HUDEP-2 (cell line): ENCODE results near the gene TNFAIP6.
"Not testable (repeated sequence)": the region's sequence is repeated elsewhere in the genome, so short reads cannot be mapped to it uniquely, and the experiment has no call there.

Source experiments
- DNase-seq, 76 experiments: peaks; one replicate each; lab custom pipeline; 2025; ENCODE audit not compliant: unreplicated experiment in 76 of 76; lab: John Stamatoyannopoulos, UW

The TNFAIP6 gene, protein sequence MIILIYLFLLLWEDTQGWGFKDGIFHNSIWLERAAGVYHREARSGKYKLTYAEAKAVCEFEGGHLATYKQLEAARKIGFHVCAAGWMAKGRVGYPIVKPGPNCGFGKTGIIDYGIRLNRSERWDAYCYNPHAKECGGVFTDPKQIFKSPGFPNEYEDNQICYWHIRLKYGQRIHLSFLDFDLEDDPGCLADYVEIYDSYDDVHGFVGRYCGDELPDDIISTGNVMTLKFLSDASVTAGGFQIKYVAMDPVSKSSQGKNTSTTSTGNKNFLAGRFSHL

DNA sequence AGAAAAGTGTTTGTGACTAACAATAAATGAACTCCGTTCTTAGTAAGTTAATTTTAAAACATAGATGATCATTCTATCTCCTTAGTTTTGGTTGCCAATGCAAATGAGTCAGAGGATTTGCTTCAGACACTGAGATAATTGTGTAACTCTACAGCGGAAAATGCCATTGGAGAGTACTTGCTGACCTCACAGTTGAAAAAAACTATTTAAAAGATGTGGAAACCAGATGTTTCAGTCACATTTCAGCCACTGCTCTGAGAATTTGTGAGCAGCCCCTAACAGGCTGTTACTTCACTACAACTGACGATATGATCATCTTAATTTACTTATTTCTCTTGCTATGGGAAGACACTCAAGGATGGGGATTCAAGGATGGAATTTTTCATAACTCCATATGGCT lies at the start of gene TNFAIP6:
TNFAIP6 (plus strand) TSS at position 234 of the 400 bp plus-strand sequence; CDS start at position 309, 75 bp downstream.
- DNase-seq: no peak

DNA sequence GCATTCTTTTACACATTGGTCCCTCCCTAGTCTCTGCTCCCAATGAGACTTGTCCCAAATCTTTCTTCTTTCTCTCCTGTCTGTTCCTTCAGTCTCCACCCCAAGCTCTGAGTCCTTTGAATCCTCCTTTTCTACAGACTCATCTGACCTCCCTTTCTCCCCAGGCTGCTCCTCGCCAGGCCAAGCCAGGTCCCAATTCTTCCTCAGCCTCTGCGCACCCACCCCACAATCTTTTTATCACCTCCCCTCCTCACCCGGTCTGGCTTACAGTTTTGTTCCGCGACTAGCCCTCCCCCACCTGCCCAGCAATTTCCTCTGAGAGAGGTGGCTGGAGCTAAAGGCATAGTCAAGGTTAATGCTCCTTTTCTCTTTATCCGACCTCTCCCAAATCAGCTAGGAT lies 47.1 kb upstream of the TNFAIP6 start:
- not testable (repeated sequence) for DNase-seq

DNA sequence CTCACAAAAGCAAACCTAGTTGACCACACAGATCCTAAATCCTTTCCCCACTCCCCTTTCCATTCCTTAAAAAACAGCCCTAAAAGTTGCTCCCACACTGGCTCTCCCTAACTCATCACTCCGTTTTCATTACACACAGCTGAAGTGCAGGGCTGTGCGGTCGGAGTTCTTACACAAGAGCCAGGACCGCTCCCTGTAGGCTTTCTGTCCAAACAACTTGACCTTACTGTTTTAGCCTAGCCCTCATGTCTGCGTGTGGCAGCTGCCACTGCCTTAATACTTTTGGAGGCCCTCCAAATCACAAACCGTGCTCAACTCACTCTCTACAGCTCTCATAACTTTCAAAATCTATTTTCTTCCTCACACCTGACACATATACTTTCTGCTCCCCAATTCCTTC lies 45.0 kb upstream of the TNFAIP6 start:
- not testable (repeated sequence) for DNase-seq

DNA sequence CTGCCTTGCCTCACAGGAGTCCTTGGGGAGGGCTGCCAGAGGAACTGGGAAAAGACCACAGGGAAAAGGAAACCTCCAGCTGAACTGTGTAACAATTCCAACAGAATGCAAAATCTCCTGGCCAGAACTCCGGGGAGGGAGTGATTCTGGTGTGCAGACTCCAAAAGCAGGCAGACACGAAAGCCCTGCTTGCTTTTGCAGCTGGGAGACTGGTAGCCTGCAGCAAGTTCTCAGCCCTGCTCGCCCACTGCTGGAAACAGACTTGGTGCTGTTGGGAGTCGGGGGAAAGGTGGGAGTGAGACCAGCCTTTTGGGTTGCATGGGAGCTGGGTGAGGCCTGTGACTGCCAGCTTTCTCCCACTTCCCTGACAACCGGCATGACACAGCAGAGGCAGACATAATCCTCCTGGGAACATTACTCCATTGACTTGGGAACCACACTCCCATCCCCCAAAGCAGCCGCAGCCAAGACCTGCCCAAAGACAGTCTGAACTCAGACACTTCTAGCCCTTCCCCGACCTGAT lies 42.0 kb upstream of the TNFAIP6 start:
- no peak for DNase-seq

DNA sequence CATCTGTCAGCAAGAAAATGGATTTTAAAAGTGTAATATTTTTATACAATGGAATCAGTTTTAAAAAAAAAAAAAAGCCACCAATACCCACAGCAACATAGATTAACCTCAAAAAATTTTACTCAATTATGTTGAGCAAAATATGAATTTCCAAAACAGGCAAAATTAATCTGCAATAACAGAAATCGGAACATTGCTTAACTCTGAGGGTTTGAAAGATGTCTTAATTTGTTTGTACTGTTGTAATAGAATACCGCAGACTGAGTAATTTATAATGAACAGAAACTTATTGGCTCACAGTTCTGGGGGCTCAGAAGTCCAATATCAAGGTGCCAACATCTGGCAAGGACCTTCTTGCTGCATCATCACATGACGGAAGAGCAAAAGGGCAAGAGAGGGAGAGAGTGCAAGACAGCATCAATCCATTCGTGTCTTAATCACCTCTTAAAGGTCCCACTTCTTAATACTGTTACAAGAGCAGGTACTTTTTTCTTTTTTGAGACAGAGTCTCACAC lies 31.8 kb upstream of the TNFAIP6 start:
- DNase-seq: no peak

DNA sequence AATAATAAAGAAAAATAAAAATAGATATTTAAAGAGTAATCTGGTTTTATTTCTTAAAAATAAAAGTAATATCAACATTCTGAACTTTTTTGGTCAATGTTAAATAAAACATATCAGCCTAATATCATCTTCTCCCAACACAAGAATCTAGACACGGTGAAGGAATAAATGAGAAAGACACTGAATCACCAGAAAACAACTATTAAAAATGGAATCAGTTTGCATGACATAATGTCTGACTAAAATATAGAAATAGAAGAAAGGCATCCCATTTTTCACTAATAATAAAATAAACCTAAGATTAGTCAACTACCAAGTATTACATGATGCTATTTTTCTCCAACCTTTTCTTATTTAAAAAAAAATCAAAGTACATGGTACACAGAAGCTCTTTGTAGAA lies 30.8 kb upstream of the TNFAIP6 start:
- DNase-seq: no peak

DNA sequence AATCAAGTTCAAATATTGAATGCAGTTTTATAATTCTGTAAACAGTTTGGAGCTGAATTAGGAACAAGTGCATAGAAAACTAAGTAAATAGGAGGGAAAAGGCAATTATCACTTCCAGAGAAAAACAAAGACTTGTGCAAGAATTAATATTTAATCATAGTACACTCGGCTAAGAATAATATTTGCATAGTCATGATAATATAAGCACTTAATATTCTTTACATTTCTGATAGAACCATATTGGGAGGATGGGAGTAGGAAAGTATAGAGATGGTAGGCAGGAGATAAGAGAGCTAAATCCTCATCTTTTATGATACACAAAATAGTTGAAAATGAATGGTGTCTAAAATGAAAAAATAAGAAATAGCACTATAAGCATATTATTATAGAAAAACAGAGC lies 27.4 kb upstream of the TNFAIP6 start:
- DNase-seq: no peak

DNA sequence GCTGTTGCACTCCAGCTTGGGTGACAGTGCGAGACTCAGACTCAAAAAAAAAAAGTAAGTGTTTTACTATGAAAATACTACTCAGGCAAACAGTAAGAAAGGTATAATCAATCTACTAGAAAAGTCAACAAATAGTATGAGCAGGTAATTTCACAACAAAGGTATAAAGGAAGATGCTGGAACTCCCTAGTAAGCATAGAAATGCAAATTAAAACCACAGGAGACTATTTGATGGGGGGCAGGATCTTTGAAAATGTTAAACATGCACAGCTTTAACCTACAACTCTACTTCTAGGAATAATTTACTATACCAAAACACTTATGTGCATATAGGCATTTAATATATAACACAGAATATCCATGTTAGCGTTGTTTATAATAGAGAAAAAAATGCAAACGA lies 24.3 kb upstream of the TNFAIP6 start:
- no peak for DNase-seq

DNA sequence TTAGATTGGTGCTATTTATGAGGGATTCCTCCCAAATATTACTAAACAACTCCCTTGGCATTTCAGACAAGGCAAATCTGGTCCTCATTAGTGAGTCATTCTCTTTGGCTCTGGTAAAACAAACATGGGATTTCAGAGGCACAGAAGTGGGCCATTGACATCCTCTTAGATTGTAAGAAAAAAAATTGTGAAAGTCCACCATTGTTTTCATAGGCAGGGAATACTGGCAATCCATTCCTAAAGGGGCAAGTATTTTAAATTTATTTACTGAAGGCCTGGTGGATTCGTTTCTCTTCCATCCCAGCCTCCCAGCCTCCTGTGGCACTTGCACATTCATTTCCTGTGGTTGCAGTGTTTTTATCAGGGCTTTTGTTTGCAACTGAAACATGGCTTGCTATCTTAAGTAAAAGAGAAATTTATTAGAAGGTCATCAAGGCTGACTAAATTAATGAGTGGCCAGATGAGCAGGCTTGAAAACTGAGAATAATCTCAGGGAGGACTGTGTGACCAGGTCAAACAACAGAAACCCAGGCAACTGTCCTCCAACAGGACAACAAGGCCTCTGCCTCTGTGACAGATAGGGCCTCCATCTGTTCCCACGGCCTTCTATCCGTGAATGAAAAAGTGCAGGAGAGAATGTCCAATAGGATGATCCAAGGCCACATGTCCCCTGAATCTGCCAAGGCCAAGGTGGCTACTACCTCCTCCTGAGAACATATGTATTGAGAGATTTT lies 23.1 kb upstream of the TNFAIP6 start:
- DNase-seq: no peak

DNA sequence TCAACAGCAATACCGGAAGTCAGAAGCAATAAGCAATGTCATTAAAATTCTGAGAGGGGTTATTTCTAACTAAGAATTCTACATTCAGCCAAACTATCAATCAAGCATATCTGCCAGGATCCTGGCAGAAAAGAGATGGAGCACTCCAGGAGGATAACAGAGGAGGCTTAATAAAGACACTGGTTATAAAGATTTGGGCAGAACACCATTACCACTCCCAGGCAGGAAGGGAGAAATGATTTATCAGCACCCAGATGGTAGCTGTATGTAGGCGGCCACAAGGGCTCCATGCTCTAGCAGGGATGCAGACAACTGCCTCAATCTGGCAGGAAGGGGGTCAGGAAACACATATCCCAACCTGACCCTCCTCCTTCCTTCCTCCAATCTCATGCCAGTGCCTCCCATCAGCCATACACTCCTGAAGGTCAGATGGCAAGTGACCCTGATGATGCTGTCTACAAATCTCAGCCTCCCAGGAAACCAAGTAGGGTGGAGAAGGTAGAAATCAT lies 20.5 kb upstream of the TNFAIP6 start:
- no peak for DNase-seq

DNA sequence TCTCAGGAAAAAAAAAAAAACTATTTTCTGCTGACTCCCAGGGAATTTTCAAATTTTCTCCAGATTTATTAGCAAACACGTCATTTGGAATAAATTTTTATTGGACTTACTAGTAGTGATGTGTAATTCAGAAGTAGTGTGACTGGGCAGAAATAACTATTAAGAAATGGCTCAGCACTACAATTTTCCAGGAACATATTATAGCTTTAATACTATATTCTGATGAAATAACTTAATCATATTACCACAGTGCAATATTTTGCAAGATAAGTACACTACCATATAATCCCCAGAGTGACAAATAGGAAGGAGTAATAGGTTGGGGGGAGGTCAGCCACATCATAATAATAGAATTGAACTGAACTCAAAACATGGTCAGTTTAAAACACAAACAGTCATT lies 19.7 kb upstream of the TNFAIP6 start:
- DNase-seq: no peak

DNA sequence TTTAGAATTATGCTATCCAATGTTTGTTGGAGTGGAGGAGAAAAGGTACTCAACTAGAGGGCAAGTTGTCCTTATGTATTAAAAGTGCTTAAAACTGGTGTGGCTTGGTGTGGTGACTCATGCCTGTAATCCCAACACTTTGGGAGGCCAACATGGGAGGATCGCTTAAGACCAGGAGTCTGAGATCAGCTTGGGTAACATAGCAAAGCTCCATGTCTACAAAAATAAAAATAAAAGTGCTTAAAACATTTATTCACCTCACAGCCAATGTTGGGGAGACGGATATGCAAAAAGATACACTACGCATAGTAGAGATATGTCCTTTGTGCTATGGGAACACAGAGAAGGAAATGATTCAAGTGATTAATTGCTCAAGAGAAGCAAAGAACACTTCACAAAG lies 19.3 kb upstream of the TNFAIP6 start:
- no peak for DNase-seq

DNA sequence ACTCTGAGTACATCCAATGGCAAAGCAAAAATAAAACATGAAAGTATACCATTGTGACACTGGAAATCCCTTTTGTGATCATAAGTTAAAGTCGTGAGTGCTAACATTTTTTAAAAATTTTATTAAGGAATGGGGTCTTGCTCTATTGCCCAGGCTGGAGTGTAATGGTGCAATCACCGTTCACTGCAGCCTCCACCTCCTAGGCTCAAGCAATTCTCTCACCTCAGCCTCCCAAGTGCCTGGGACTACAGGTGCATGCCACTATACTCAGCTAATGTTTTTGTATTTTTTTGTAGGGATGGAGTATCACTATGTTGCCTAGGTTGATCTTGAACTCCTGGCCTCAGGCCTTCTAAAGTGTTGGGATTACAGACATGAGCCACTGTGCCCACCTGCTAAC lies 14.3 kb upstream of the TNFAIP6 start:
- no peak for DNase-seq

DNA sequence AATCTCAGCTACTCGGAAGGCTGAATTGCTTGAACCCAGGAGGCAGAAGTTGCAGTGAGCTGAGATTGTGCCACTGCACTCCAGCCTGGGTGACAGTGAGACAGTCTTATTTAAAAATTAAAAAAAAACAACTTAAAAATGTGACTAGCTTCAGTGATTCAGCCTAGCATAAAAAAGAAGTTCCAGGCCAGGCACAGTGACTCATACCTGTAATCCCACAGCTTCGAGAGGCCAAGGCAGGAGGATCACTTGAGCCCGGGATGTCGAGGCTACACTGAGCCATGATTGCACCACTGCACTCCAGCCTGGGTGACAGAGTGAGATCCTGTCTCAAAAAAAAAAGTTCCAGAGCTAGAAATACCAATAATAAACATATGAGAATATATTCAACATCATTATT lies 13.2 kb upstream of the TNFAIP6 start:
- not testable (repeated sequence) for DNase-seq

DNA sequence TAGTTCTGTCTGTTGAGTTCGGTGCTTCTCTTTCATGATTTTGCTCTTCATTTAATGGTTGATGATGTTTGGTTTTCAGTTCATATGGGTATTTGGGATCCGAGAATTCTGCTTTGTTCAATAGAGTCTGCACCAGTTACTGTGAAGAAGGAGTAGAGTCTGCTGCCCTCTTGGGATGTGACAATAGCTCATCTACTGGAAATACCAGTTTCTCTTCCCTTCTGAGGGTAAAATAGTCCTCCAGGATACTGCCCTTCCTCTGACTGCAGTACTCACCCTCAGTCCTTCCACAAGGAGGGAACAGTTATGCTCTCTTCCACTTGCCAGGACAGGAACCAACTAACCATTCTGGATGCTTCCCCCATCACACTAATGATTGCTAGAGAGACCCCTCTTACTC lies 12.5 kb upstream of the TNFAIP6 start:
- DNase-seq: no peak

DNA sequence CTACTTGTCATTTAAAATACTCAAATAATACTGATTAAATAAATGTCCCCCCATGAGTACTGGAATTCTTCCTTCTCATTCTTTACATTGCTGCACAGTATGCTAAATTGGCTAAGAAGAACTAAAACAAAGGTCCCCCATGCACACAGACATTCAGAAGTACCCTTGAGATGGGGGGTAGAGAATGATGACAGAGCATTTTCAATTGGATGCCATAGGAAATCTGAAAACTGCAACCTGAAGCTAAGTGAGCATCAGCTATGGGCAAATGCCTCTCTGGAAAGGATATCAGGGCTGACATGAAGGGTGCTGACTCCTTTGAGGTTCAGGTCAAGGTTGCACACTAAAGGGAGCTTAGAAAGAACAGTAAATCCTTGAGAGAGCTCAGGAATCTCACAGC lies 10.1 kb upstream of the TNFAIP6 start:
- no peak for DNase-seq

DNA sequence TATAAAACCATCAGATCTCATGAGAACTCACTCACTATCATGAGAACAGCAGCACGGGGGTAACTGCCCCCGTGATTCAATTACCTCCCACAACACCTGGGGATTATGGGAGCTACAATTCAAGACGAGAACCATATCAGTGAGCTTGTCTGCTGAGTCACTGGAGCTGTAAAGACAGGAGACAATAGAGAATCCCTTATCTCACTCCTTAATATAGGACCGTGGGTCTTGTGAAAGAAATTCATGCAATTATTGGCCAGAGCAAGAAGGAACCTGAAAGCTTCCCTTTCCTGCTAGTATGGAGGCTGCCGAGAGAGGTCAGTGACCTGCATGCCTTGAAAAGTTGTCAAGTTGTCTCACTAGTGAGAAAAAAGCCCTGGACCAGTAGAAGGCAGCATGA lies 9.5 kb upstream of the TNFAIP6 start:
- DNase-seq: peak in 1 of 76 experiments; percentile 0

DNA sequence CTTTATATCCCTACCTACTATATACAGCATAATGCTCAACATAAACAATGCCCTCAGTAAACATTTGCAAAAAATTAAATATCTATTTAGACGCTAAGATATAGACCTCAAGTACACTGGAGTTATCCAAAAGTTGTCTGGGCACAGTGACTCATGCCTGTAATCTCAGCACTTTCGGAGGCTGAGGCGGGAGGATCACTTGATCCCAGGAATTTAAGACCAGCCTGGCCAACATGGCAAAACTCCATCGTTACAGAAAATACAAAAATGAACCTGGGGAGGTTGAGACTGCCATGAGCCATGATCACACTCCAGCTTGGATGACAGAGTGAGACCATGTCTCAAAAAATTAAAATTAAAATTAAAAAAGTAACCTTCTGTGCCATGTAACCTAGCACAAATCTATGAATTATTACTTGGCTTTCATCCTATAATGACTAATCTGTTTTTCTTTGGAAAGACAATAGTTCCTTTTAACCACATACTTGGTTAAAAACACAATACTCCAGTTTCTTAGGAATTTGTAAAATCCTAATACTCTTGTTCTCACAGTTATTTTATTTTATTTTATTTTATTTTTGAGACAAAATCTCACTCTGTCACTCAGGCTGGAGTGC lies 6.7 kb upstream of the TNFAIP6 start:
- no peak for DNase-seq

DNA sequence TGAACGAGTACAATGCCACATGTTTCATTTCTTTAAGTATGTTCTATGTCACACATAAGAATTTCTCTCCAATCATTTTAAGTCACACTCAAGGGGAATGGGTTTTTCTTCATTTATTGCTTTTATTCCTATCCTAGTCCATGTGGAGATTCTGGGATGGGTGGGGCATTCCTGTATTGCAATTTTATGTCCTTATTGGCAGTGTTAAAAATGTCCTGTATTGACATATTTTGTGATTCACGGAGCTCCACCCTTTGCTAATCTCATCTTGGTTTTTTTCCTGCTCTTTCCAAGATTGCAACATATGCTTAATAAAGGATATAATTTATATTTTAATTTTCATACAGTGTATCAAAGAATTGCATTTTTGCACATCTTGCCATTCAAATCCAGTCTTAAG lies 3.4 kb upstream of the TNFAIP6 start:
- no peak for DNase-seq

DNA sequence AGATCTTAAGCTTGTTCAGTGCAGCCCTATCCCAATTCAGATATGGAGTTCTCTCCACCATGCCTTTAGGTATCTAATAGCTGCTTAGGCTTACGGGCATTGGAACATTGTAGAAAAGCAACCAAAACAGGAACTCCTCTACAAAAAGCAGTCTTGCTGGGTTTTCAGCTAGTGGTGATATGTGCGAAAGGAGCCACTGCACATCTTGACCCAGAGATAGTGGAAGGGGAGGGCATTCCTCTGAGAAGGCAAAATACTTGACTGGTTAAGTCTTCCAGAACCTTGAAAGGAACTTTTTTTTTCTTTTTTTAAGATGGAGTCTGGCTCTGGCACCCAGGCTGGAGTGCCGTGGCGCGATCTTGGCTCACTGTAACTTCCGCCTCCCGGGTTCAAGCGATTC lies 2.6 kb upstream of the TNFAIP6 start:
- no peak for DNase-seq
